ENCODE results near the gene SPHKAP.

The SPHKAP gene

DNA sequence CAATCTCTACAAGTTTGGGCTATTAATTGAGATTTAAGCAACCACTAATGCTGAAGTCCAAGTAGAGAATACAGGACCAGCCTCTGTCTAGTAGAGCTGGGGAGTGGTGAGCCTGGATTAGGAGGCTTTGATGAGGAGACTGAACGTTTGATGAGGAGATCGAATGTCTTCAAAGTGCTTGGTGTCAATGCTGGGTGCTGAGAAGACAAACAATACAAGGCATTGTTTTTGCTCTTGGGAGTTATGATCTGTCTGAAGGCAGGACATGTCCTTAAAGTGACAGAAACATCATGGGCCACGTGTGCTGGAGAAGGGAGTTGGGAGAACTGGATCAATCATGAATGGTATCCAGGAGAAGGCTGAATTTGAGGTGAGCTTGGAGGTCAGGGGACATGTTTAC, 143.6 kb downstream of the SPHKAP start (continued):
- TF ChIP-seq ZNF350 (tag by site-specific recombination; IDR thresholded peaks at IDR 0.05): no peak
- no peak for TF ChIP-seq ZNF404 (tag by site-specific recombination; IDR thresholded peaks at IDR 0.05)
- no peak for TF ChIP-seq ZNF148 (tag by site-specific recombination; IDR thresholded peaks at IDR 0.05; ENCODE audit: borderline replicate concordance)
- TF ChIP-seq KLF1 (tag by site-specific recombination; IDR thresholded peaks at IDR 0.05): no peak
- TF ChIP-seq, protein P1, sequence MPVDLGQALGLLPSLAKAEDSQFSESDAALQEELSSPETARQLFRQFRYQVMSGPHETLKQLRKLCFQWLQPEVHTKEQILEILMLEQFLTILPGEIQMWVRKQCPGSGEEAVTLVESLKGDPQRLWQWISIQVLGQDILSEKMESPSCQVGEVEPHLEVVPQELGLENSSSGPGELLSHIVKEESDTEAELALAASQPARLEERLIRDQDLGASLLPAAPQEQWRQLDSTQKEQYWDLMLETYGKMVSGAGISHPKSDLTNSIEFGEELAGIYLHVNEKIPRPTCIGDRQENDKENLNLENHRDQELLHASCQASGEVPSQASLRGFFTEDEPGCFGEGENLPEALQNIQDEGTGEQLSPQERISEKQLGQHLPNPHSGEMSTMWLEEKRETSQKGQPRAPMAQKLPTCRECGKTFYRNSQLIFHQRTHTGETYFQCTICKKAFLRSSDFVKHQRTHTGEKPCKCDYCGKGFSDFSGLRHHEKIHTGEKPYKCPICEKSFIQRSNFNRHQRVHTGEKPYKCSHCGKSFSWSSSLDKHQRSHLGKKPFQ (tag by site-specific recombination; IDR thresholded peaks at IDR 0.05): no peak
- no peak for TF ChIP-seq ZFP3 (tag by site-specific recombination; IDR thresholded peaks at IDR 0.05; ENCODE audit: low read depth)
- no peak for TF ChIP-seq KLF10 (tag by site-specific recombination; IDR thresholded peaks at IDR 0.05)
- TF ChIP-seq ZBTB21 (tag by site-specific recombination; IDR thresholded peaks at IDR 0.05): no peak

DNA sequence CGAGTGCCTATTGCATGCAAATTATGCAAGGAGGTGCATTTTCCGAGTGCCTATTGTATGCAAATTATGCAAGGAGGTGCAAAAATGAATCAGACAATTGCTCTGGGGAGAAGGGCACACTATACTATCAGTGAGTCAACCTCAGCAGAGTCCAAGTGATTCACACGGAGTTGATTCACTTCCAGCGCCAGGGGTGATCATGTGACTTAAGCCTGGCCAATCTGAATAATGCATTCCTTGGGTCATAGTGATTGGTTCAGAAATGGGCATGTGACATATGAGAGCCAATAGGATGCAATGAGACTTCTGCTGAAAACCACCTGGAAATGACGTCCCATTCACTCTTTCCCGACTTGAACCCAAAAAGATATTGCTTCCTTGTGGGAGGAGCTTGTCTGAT, 157.9 kb downstream of the SPHKAP start:
- no peak for TF ChIP-seq ZNF223 (tag by site-specific recombination; IDR thresholded peaks at IDR 0.05)
- no peak for TF ChIP-seq OSR2 (tag by site-specific recombination; IDR thresholded peaks at IDR 0.05)
- TF ChIP-seq ZBTB48 (tag by site-specific recombination; IDR thresholded peaks at IDR 0.05): no peak
- CTCF ChIA-PET: interaction anchor here (3.6 kb wide), 1 partner anchor 16 kb away, joined by 13 read pairs; no protein-coding TSS in a partner anchor
- no peaks in the 10 kb centered on the region for H3K9me3 ChIP-seq (ENCODE audit: control insufficient read depth, insufficient read depth, low read depth, low read length)
- H3K27ac ChIP-seq (ENCODE audit: extremely low read depth, low read depth, low read length): no peak overlapping the region
- H3K4me3 ChIP-seq (ENCODE audit: low read depth, low read length): no peak overlapping the region
- POLR2A ChIA-PET: interaction anchor here (0.6 kb wide), 1 partner anchor 675 kb away, joined by 3 read pairs; no protein-coding TSS in a partner anchor
- H3K4me1 ChIP-seq (ENCODE audit: control insufficient read depth, insufficient read depth, low read length): no peaks in the 10 kb centered on the region
- H3K36me3 ChIP-seq (ENCODE audit: control insufficient read depth in 2 of 2, insufficient read depth in 1 of 2, low read length in 2 of 2): no peaks in the 10 kb centered on the region

- no peak for TF ChIP-seq ZNF600 (tag by site-specific recombination; IDR thresholded peaks at IDR 0.05)
- TF ChIP-seq ZNF473 (tag by site-specific recombination; IDR thresholded peaks at IDR 0.05): no peak
- TF ChIP-seq ZEB2 (tag by site-specific recombination; IDR thresholded peaks at IDR 0.05): no peak
- TF ChIP-seq ZNF146 (tag by site-specific recombination; IDR thresholded peaks at IDR 0.05): no peak
- TF ChIP-seq, protein P2, sequence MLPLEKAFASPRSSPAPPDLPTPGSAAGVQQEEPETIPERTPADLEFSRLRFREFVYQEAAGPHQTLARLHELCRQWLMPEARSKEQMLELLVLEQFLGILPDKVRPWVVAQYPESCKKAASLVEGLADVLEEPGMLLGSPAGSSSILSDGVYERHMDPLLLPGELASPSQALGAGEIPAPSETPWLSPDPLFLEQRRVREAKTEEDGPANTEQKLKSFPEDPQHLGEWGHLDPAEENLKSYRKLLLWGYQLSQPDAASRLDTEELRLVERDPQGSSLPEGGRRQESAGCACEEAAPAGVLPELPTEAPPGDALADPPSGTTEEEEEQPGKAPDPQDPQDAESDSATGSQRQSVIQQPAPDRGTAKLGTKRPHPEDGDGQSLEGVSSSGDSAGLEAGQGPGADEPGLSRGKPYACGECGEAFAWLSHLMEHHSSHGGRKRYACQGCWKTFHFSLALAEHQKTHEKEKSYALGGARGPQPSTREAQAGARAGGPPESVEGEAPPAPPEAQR (tag by site-specific recombination; IDR thresholded peaks at IDR 0.05): no peak
- TF ChIP-seq ZNF23 (tag by site-specific recombination; IDR thresholded peaks at IDR 0.05; ENCODE audit: borderline replicate concordance): no peak
- TF ChIP-seq ZNF184 (tag by site-specific recombination; IDR thresholded peaks at IDR 0.05): no peak
- no peak for TF ChIP-seq OSR2 (tag by site-specific recombination; IDR thresholded peaks at IDR 0.05)
- no peak for TF ChIP-seq ZNF19 (tag by site-specific recombination; IDR thresholded peaks at IDR 0.05; ENCODE audit: low read depth)
- no peak for TF ChIP-seq ZNF544 (tag by site-specific recombination; IDR thresholded peaks at IDR 0.05)
- no peak for TF ChIP-seq ZBTB8A (tag by site-specific recombination; IDR thresholded peaks at IDR 0.05)
- TF ChIP-seq ZNF37A (tag by site-specific recombination; IDR thresholded peaks at IDR 0.05): no peak
- no peak for TF ChIP-seq BCL6B (tag by site-specific recombination; IDR thresholded peaks at IDR 0.05)
- TF ChIP-seq ZNF366 (tag by site-specific recombination; conservative IDR thresholded peaks at IDR 0.05): no peak
- TF ChIP-seq ZNF791 (tag by site-specific recombination; IDR thresholded peaks at IDR 0.05): no peak
- no peak for TF ChIP-seq ZNF341 (tag by site-specific recombination; IDR thresholded peaks at IDR 0.05; ENCODE audit: low read depth)
- no peak for TF ChIP-seq ZFP69B (tag by site-specific recombination; IDR thresholded peaks at IDR 0.05)
- no peak overlapping the region for H3K27ac ChIP-seq (ENCODE audit: extremely low read depth, low read depth, low read length)
- ChIA-PET CTCF (no interaction called here), POLR2A (no interaction called here)
- H3K4me1 ChIP-seq (ENCODE audit: control insufficient read depth, insufficient read depth, low read length): no peaks in the 10 kb centered on the region
- no peaks in the 10 kb centered on the region for H3K36me3 ChIP-seq (ENCODE audit: control insufficient read depth in 2 of 2, insufficient read depth in 1 of 2, low read length in 2 of 2)
- H3K9me3 ChIP-seq (ENCODE audit: control insufficient read depth, insufficient read depth, low read depth, low read length): no peaks in the 10 kb centered on the region
- H3K4me3 ChIP-seq (ENCODE audit: low read depth, low read length): no peak overlapping the region
Observed at GRCh38 chr2:228018311-228018710, 163.2 kb downstream of the SPHKAP start.

Measured in HEK293 (cell line).